A673 (cell line): ENCODE data around the gene MICB. TPM values are rescaled to one million over a fixed set of nuclear protein-coding genes. Genes with fewer than 3 reads are reported as not detected.
"Not testable (repeated sequence)": the region's sequence is repeated elsewhere in the genome, so short reads cannot be mapped to it uniquely, and the experiment has no call there.

Source experiments
- BruUV-seq: library from RNA; stranded (reverse); fragments of 400-500 nt; replicated peaks from 2 replicates; lab custom pipeline; 2021; lab: Mats Ljungman, UMichigan
- CTCF ChIA-PET: fragments of 300-600 bp; sonication (Branson Sonifier 250); formaldehyde crosslinking; loops from one replicate; lab custom pipeline; 2022; ENCODE audit warnings: antibody characterized with exemption; lab: Charles Lee
- POLR2A ChIA-PET: fragments of 300-600 bp; sonication (Branson Sonifier 250); formaldehyde crosslinking; loops from one replicate; lab custom pipeline; 2022; ENCODE audit warnings: antibody characterized with exemption; ENCODE audit not compliant: low non-redundant PET; lab: Charles Lee
- DNase-seq: peaks from one replicate; pipeline ENCODE4 v3.0.0-alpha.2; 2015; ENCODE audit warnings: low spot score
- H3K27ac ChIP-seq: fragments of 200-600 bp; sonication (generic); 2 replicates; pipeline ENCODE4 v1.5.1; 2016; ENCODE audit warnings: mixed run types, low read depth, mild to moderate bottlenecking, mixed read lengths, antibody characterized with exemption, low read length; ENCODE audit not compliant: poor library complexity, severe bottlenecking
- H3K27me3 ChIP-seq: fragments of 200-600 bp; sonication (generic); replicated peaks from 2 replicates; pipeline ENCODE4 v1.6.1; 2017; ENCODE audit warnings: mixed run types, low read depth, mild to moderate bottlenecking, mixed read lengths, antibody characterized with exemption, low read length; ENCODE audit not compliant: insufficient read depth, poor library complexity
- H3K36me3 ChIP-seq: fragments of 200-600 bp; sonication (generic); 2 replicates; pipeline ENCODE4 v1.6.1; 2016; ENCODE audit warnings: mixed run types, mild to moderate bottlenecking, mixed read lengths, antibody characterized with exemption, low read length; ENCODE audit not compliant: insufficient read depth, poor library complexity, severe bottlenecking
- H3K4me1 ChIP-seq: fragments of 200-600 bp; sonication (generic); 2 replicates; pipeline ENCODE4 v1.6.1; 2017; ENCODE audit warnings: mixed run types, mild to moderate bottlenecking, mixed read lengths, antibody characterized with exemption, low read length; ENCODE audit not compliant: insufficient read depth, poor library complexity, severe bottlenecking
- H3K4me3 ChIP-seq: fragments of 200-600 bp; sonication (generic); 2 replicates; pipeline ENCODE4 v1.5.1; 2016; ENCODE audit warnings: low read depth, mixed run types, mild to moderate bottlenecking, mixed read lengths, low read length; ENCODE audit not compliant: poor library complexity, severe bottlenecking
- H3K9me3 ChIP-seq: fragments of 200-600 bp; sonication (generic); 2 replicates; pipeline ENCODE4 v1.6.1; 2016; ENCODE audit warnings: mixed run types, low read depth, mild to moderate bottlenecking, mixed read lengths, antibody characterized with exemption, low read length; ENCODE audit not compliant: poor library complexity, severe bottlenecking
- EZH2 ChIP-seq: fragments of 200-600 bp; sonication (generic); IDR thresholded peaks from 2 replicates; pipeline ENCODE4 v1.6.1; 2017; ENCODE audit warnings: borderline replicate concordance, low read depth, mild to moderate bottlenecking, mixed read lengths, antibody characterized with exemption, low read length; ENCODE audit not compliant: poor library complexity, severe bottlenecking
- intact Hi-C: fragments of 100-400 bp; cut with micrococcal nuclease; formaldehyde crosslinking; loops from one replicate; pipeline ENCODE4 v1.10.0; 2022; ENCODE audit not compliant: unreplicated experiment
- total RNA-seq: library from RNA; stranded (reverse); gene quantifications from 2 replicates; pipeline ENCODE4 v1.2.3, GENCODE V29; 2021
- TF ChIP-seq, protein P1 (sequence below): fragments of 300-800, 200-600 bp; sonication (generic); conservative IDR thresholded peaks from 2 replicates; pipeline ENCODE4 v1.5.1; 2017; ENCODE audit warnings: low read depth, mild to moderate bottlenecking, antibody characterized with exemption, low read length, moderate library complexity, mixed read lengths

The MICB gene
- total RNA-seq, 1 experiment from 2014 or later, result 12.7 TPM

DNA sequence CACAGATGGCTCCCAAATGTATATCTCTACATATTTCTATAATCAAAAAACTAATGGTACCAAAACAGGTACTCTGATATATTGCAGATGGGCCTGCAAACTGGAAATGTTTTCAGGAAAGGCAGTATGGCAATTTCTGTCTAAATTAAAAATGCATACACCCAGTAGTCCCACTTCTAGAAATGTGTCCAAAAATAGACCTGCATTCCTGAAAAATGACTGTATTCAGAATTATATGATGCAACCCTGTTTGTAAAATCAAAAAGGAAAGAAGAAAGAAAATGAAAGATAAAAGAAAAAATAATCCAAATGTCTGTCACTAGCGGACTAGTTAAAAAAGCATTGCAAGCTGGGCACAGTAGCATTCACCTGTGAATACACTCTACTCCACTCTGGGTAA, 12.9 kb upstream of the MICB start:
- H3K4me1 ChIP-seq, result no peaks in the 10 kb centered on the region
- ChIA-PET CTCF (no interaction called here), POLR2A (no interaction called here)
- H3K9me3 ChIP-seq, result no peaks in the 10 kb centered on the region
- intact Hi-C loops, result no loop called here
- no peaks in the 10 kb centered on the region for H3K36me3 ChIP-seq
- no peak overlapping the region for H3K27ac ChIP-seq
- no peaks in the 10 kb centered on the region for H3K27me3 ChIP-seq
- no peak for TF ChIP-seq EZH2
- TF ChIP-seq, protein P1, sequence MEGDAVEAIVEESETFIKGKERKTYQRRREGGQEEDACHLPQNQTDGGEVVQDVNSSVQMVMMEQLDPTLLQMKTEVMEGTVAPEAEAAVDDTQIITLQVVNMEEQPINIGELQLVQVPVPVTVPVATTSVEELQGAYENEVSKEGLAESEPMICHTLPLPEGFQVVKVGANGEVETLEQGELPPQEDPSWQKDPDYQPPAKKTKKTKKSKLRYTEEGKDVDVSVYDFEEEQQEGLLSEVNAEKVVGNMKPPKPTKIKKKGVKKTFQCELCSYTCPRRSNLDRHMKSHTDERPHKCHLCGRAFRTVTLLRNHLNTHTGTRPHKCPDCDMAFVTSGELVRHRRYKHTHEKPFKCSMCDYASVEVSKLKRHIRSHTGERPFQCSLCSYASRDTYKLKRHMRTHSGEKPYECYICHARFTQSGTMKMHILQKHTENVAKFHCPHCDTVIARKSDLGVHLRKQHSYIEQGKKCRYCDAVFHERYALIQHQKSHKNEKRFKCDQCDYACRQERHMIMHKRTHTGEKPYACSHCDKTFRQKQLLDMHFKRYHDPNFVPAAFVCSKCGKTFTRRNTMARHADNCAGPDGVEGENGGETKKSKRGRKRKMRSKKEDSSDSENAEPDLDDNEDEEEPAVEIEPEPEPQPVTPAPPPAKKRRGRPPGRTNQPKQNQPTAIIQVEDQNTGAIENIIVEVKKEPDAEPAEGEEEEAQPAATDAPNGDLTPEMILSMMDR, result no peak
- BruUV-seq, result no TSS peak
- H3K4me3 ChIP-seq, result no peak overlapping the region
- no peak for DNase-seq

DNA sequence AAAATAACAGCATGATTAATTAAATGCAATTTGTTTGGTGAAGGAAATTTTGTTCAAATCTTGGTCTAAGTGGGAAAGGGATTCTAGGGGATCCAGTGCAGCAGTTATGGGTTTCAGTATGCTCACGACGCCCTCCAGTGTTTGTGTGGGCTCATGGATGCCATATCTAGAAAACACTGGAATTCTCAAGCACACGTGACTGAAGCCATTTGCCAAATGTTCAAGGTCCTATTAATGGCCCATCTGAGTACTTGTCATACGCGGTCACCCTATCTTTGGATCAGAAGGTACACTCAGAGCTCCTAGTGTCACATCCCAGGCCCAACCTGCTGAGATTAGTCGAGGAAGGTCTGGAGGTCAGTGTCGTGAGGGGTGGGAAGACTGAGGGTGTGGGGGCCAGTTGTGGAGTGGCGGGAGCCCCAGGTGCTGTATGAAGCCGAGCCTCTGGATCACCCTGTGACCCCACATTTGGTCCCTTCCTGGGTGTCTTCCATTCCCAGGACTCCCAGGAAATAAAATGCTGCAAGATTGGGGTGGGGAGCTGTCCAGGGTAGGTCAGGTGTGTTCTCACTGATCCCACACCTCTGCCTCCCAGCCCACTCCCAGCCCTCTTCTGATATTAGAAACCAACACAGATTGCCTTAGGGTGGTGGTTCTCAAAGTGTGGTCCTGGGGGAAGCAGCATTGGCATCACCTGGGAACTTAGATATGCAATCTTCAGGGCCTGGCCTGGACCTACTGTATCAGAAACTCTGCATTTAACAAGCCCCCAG, 11.7 kb upstream of the MICB start:
- H3K4me3 ChIP-seq, H3K27me3 ChIP-seq, POLR2A ChIA-PET, BruUV-seq, H3K9me3 ChIP-seq, CTCF ChIA-PET, DNase-seq, H3K27ac ChIP-seq, intact Hi-C loops, H3K4me1 ChIP-seq, H3K36me3 ChIP-seq: not testable (repeated sequence)

DNA sequence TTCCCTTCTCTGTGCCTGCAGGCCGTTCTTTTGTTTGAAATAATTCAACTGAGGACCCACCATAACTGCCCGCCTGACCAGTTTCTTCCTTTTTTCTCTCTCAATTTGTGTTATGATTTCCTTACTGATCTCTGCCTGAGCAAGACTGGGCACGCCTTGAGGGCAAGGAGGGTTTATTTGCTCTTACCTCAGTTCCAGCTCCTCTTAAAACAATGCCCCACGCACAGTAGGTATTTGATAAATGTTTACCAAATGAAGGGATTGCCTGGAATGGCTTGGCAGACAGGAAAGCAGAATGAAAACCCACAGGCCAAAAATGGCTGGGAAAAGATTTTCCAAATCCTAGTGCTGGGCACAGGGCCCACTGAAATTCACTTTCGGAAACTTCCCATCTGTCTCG, 10.3 kb upstream of the MICB start:
- CTCF ChIA-PET, H3K9me3 ChIP-seq, H3K27me3 ChIP-seq, intact Hi-C loops, DNase-seq, BruUV-seq, H3K4me3 ChIP-seq, H3K4me1 ChIP-seq, H3K36me3 ChIP-seq, H3K27ac ChIP-seq: not testable (repeated sequence)
- POLR2A ChIA-PET, result interaction anchor here (0.6 kb wide), 1 partner anchor 183 kb away, joined by 3 read pairs; no protein-coding TSS in a partner anchor

DNA sequence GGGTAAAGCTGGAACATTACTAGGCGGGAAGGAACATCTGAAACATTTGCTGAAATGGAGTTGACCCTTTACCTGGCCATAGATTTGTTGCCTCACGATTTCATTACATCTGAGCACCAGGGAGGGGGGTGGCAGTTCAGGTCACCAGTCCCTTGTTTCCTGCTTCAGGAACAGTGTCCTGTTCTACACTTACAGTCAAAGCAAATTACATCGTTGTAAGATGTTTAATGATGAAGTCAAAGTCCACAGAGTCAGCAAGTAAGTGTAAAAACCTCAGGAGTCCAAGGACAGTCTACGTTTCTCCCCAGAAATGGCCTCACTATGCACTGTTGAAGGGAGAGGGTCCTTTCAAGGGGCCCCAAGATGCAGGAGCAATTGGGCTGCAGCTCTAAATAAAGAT, 8.9 kb upstream of the MICB start:
- BruUV-seq, result no TSS peak
- no peaks in the 10 kb centered on the region for H3K27me3 ChIP-seq
- no peaks in the 10 kb centered on the region for H3K36me3 ChIP-seq
- H3K4me3 ChIP-seq, result no peak overlapping the region
- no peak overlapping the region for H3K27ac ChIP-seq
- H3K9me3 ChIP-seq, result no peaks in the 10 kb centered on the region
- H3K4me1 ChIP-seq, result no peaks in the 10 kb centered on the region
- DNase-seq, result no peak
- intact Hi-C loops, result no loop called here
- POLR2A ChIA-PET, result no interaction called here
- CTCF ChIA-PET, result no interaction called here
- TF ChIP-seq, protein P1, result no peak
- TF ChIP-seq EZH2, result no peak
